Measurements from ENCODE around the gene DTX3.
"Not testable (repeated sequence)": the region's sequence is repeated elsewhere in the genome, so short reads cannot be mapped to it uniquely, and the experiment has no call there.

GRCh38 chr12:57618431-57618830 lies 13.8 kb downstream of the DTX3 start:
- TF ChIP-seq CTCF, EZH2phosphoT487, EZH2 (IDR thresholded peaks at IDR 0.05): not testable (repeated sequence)
